NCI-H2196 treated with DMSO at 0.1 percent for 48 hours (cell line): Measurements from ENCODE around the gene NGF.

Experiments
- DNase-seq: peaks from one replicate; lab custom pipeline; 2025; ENCODE audit not compliant: unreplicated experiment; lab: John Stamatoyannopoulos, UW

The NGF gene

GRCh38 chr1:115283249-115283648, 54.8 kb downstream of the NGF start:
- DNase-seq: no peak

GRCh38 chr1:115282807-115283208, 55.2 kb downstream of the NGF start:
- DNase-seq: no peak

- DNase-seq: no peak
Observed at GRCh38 chr1:115281143-115281542, 56.9 kb downstream of the NGF start.

- no peak for DNase-seq
Observed at GRCh38 chr1:115280064-115280463, 58.0 kb downstream of the NGF start.

- DNase-seq: no peak
Observed at GRCh38 chr1:115278211-115278610, 59.8 kb downstream of the NGF start.

- no peak for DNase-seq
Observed at GRCh38 chr1:115277276-115277675, 60.8 kb downstream of the NGF start.

- DNase-seq: no peak
Observed at GRCh38 chr1:115275216-115275615, 62.8 kb downstream of the NGF start.

- DNase-seq: no peak
Observed at GRCh38 chr1:115274467-115274866, 63.6 kb downstream of the NGF start.

- no peak for DNase-seq
Observed at GRCh38 chr1:115266729-115267421, 71.2 kb downstream of the NGF start.

- DNase-seq: no peak
Observed at GRCh38 chr1:115265099-115265498, 73.0 kb downstream of the NGF start.

GRCh38 chr1:115262886-115263285, 75.2 kb downstream of the NGF start:
- DNase-seq: no peak

- no peak for DNase-seq
Observed at GRCh38 chr1:115261496-115261895, 76.6 kb downstream of the NGF start.

- no peak for DNase-seq
Observed at GRCh38 chr1:115258302-115258866, 79.7 kb downstream of the NGF start.

GRCh38 chr1:115257591-115257990, 80.5 kb downstream of the NGF start:
- DNase-seq: no peak

GRCh38 chr1:115255154-115255553, 82.9 kb downstream of the NGF start:
- no peak for DNase-seq

GRCh38 chr1:115252585-115252984, 85.5 kb downstream of the NGF start:
- no peak for DNase-seq

GRCh38 chr1:115251856-115252255, 86.2 kb downstream of the NGF start:
- DNase-seq: no peak

- DNase-seq: no peak
Observed at GRCh38 chr1:115251340-115251748, 86.7 kb downstream of the NGF start.

GRCh38 chr1:115246526-115246925, 91.5 kb downstream of the NGF start:
- no peak for DNase-seq

- DNase-seq: no peak
Observed at GRCh38 chr1:115245227-115245626, 92.8 kb downstream of the NGF start.

- no peak for DNase-seq
Observed at GRCh38 chr1:115242543-115242942, 95.5 kb downstream of the NGF start.

GRCh38 chr1:115241309-115241708, 96.7 kb downstream of the NGF start:
- no peak for DNase-seq

GRCh38 chr1:115240297-115240696, 97.8 kb downstream of the NGF start:
- no peak for DNase-seq
